ENCODE measurements around the gene CPPED1. TPM values are rescaled to one million over a fixed set of nuclear protein-coding genes. Genes with fewer than 3 reads are reported as not detected.

The CPPED1 gene
- total RNA-seq, 4 donors from 2014 or later, result 7.3 to 24.5 (median 11.8) TPM

DNA sequence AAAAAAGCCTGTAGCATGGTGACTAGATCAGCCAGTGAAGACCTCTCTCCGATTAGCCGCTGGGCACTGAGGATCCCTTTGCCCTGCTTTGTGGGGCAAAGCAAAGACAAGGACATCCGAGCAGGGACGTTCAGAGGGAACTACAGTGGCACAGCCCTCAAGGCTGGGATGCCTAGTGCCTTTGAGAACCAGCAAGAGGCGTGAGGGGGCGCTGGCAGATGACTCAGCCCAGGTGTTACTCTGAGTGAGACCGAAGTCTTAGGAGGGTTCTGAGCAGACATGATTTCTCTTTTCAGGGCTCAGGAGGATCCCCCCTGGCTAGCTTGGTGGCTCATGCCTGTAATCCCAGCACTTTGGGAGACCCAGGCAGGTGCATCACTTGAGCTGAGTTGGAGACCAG is 178.6 kb downstream of the CPPED1 start:
- Histone ChIP-seq H3K4me3 (no peak overlapping the region), H3K27me3 (peaks cover 48% of the 10 kb centered on the region), H3K9me3 (peaks cover 0 to 7% (median 0%) of the 10 kb centered on the region in 3 donors), H3K4me1 (no peaks in the 10 kb centered on the region), H3K36me3 (no peaks in the 10 kb centered on the region), H3K27ac (no peak overlapping the region)
- TF ChIP-seq CTCF (IDR thresholded peaks at IDR 0.05) (no peak), EP300 (IDR thresholded peaks at IDR 0.05) (no peak), POLR2AphosphoS5 (IDR thresholded peaks at IDR 0.05) (no peak), POLR2A (IDR thresholded peaks at IDR 0.05) (no peak)
- 57% methylated on average over 7 of the region's 7 CpGs; no CpG with 5 or more reads in 1 of the 2 donors for WGBS, 2 donors (ENCODE audit: low coverage in 1 of 2)
- ATAC-seq, result no peak

- Histone ChIP-seq H3K9me3 (peaks cover 0 to 7% (median 0%) of the 10 kb centered on the region in 3 donors), H3K36me3 (no peaks in the 10 kb centered on the region), H3K4me3 (no peak overlapping the region), H3K4me1 (no peaks in the 10 kb centered on the region), H3K27me3 (peaks cover 16% of the 10 kb centered on the region), H3K27ac (no peak overlapping the region)
- ATAC-seq, result no peak
- no peak for TF ChIP-seq POLR2AphosphoS5 (IDR thresholded peaks at IDR 0.05)
- TF ChIP-seq CTCF (IDR thresholded peaks at IDR 0.05), result no peak
- TF ChIP-seq EP300 (IDR thresholded peaks at IDR 0.05), result no peak
- no peak for TF ChIP-seq POLR2A (IDR thresholded peaks at IDR 0.05)
- WGBS, 2 donors (ENCODE audit: low coverage in 1 of 2), result 27 to 50% methylated on average over 1 of the region's 1 CpG
Observed at GRCh38 chr16:12620150-12620549, 183.5 kb downstream of the CPPED1 start.

DNA sequence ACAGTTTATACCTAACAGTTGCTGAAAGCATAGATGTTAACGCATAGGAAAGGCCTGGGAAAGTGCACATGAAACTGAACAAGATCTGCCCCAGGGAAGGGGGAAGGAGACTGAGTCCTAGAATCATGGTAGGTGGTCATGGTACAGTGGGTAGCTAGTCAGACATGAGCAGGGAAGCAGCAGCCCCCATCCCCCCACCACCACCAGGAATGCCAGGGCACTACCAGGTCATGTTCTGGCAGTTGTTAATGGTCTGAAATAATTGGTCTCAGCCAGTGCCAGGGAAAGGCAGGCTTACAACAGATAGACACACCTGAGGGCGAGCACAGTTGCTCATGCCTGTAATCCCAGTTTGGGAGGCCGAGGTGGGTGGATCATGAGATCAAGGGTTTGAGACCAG is 185.2 kb downstream of the CPPED1 start:
- H3K27me3 ChIP-seq, result peaks cover 2% of the 10 kb centered on the region
- no peak overlapping the region for H3K27ac ChIP-seq
- ATAC-seq, result no peak
- 91 to 100% methylated on average over 1 to 3 of the region's 3 CpGs for WGBS, 2 donors (ENCODE audit: low coverage in 1 of 2)
- H3K4me3 ChIP-seq, result no peak overlapping the region
- H3K36me3 ChIP-seq, result no peaks in the 10 kb centered on the region
- H3K9me3 ChIP-seq, result no peaks in the 10 kb centered on the region
- no peaks in the 10 kb centered on the region for H3K4me1 ChIP-seq
- TF ChIP-seq POLR2AphosphoS5 (IDR thresholded peaks at IDR 0.05), result no peak
- no peak for TF ChIP-seq EP300 (IDR thresholded peaks at IDR 0.05)
- TF ChIP-seq CTCF (IDR thresholded peaks at IDR 0.05), result no peak
- TF ChIP-seq POLR2A (IDR thresholded peaks at IDR 0.05), result no peak

- 50 to 60% methylated on average over 6 to 7 of the region's 9 CpGs for WGBS, 2 donors (ENCODE audit: low coverage in 1 of 2)
- TF ChIP-seq CTCF (IDR thresholded peaks at IDR 0.05) (no peak), EP300 (IDR thresholded peaks at IDR 0.05) (no peak), POLR2AphosphoS5 (IDR thresholded peaks at IDR 0.05) (no peak), POLR2A (IDR thresholded peaks at IDR 0.05) (no peak)
- no peaks in the 10 kb centered on the region for H3K9me3 ChIP-seq
- no peaks in the 10 kb centered on the region for H3K36me3 ChIP-seq
- ATAC-seq, result no peak
- H3K27me3 ChIP-seq, result no peaks in the 10 kb centered on the region
- no peaks in the 10 kb centered on the region for H3K4me1 ChIP-seq
- H3K27ac ChIP-seq, result no peak overlapping the region
- H3K4me3 ChIP-seq, result no peak overlapping the region
Observed at GRCh38 chr16:12617401-12617819, 186.3 kb downstream of the CPPED1 start.

- no peak for ATAC-seq
- H3K27me3 ChIP-seq, result peaks cover 11% of the 10 kb centered on the region
- no peaks in the 10 kb centered on the region for H3K36me3 ChIP-seq
- no peak overlapping the region for H3K4me3 ChIP-seq
- 66 to 90% methylated on average over 2 to 6 of the region's 7 CpGs for WGBS, 2 donors (ENCODE audit: low coverage in 1 of 2)
- no peaks in the 10 kb centered on the region for H3K9me3 ChIP-seq
- TF ChIP-seq EP300 (IDR thresholded peaks at IDR 0.05), result no peak
- no peak for TF ChIP-seq CTCF (IDR thresholded peaks at IDR 0.05)
- no peak for TF ChIP-seq POLR2AphosphoS5 (IDR thresholded peaks at IDR 0.05)
- no peak for TF ChIP-seq POLR2A (IDR thresholded peaks at IDR 0.05)
- H3K4me1 ChIP-seq, result no peaks in the 10 kb centered on the region
- no peak overlapping the region for H3K27ac ChIP-seq
Observed at GRCh38 chr16:12614662-12615278, 188.9 kb downstream of the CPPED1 start.

All from gastroesophageal sphincter (tissue), 4 donors.